ENCODE measurements around the gene FCHSD2.

- no peak for TF ChIP-seq ZNF292 (tag by site-specific recombination; IDR thresholded peaks at IDR 0.05; ENCODE audit: borderline replicate concordance, low read depth)
- no peak for TF ChIP-seq CTCF (tag by site-specific recombination; IDR thresholded peaks at IDR 0.05)
- no peak for TF ChIP-seq ZBTB21 (tag by site-specific recombination; IDR thresholded peaks at IDR 0.05)
- TF ChIP-seq SCRT1 (tag by site-specific recombination; IDR thresholded peaks at IDR 0.05; ENCODE audit: borderline replicate concordance) = no peak
- no peak for TF ChIP-seq ZNF239 (tag by site-specific recombination; IDR thresholded peaks at IDR 0.05)
- TF ChIP-seq, protein P1, sequence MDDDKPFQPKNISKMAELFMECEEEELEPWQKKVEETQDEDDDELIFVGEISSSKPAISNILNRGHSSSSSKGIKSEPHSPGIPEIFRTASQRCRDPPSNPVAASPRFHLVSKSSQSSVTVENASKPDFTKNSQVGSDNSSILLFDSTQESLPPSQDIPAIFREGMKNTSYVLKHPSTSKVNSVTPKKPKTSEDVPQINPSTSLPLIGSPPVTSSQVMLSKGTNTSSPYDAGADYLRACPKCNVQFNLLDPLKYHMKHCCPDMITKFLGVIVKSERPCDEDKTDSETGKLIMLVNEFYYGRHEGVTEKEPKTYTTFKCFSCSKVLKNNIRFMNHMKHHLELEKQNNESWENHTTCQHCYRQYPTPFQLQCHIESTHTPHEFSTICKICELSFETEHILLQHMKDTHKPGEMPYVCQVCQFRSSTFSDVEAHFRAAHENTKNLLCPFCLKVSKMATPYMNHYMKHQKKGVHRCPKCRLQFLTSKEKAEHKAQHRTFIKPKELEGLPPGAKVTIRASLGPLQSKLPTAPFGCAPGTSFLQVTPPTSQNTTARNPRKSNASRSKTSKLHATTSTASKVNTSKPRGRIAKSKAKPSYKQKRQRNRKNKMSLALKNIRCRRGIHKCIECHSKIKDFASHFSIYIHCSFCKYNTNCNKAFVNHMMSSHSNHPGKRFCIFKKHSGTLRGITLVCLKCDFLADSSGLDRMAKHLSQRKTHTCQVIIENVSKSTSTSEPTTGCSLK (tag by site-specific recombination; IDR thresholded peaks at IDR 0.05) = no peak
- TF ChIP-seq ZNF2 (tag by site-specific recombination; IDR thresholded peaks at IDR 0.05) = no peak
- no peak for TF ChIP-seq ZNF280D (tag by site-specific recombination; IDR thresholded peaks at IDR 0.05)
- no peak for TF ChIP-seq ZBTB49 (tag by site-specific recombination; IDR thresholded peaks at IDR 0.05; ENCODE audit: low read depth)
- TF ChIP-seq HOXC10 (CRISPR knock-in tag; IDR thresholded peaks at IDR 0.05) = no peak
These were observed 240.7 kb downstream of the FCHSD2 start for GRCh38 chr11:72901374-72901773.

All from HEK293 (cell line).